ENCODE measurements around the gene KANSL1.

GRCh38 chr17:46002311-46002972 is 190.8 kb downstream of the KANSL1 start:
- TF ChIP-seq POLR2A (IDR thresholded peaks at IDR 0.05): no peak
- TF ChIP-seq CTCF (IDR thresholded peaks at IDR 0.05): peak; percentile 93 to 98 (median 95)
- no peak for TF ChIP-seq EP300 (IDR thresholded peaks at IDR 0.05)
